AG04450 (cell line): Measurements from ENCODE around the gene LENG9. TPM values are rescaled to one million over a fixed set of nuclear protein-coding genes. Genes with fewer than 3 reads are reported as not detected.

Experiments
- CTCF ChIA-PET: fragments of 300-600, 350-600 bp; formaldehyde crosslinking; extraction: SDS; loops from one replicate; lab custom pipeline; 2022; ENCODE audit warnings: antibody characterized with exemption, inconsistent platforms; lab: Charles Lee
- POLR2A ChIA-PET: fragments of 350-600 bp; formaldehyde crosslinking; extraction: SDS; loops from one replicate; lab custom pipeline; 2021; ENCODE audit warnings: antibody characterized with exemption, inconsistent platforms; lab: Yijun Ruan, JAX
- DNase-seq: peaks from one replicate; pipeline ENCODE4 v3.0.0-alpha.2; 2011; ENCODE audit warnings: low read depth, low spot score
- H3K27ac ChIP-seq: one replicate; pipeline ENCODE4 v1.5.1; 2012; ENCODE audit warnings: low read depth, low read length, control low read depth
- H3K27me3 ChIP-seq: one replicate; pipeline ENCODE4 v1.6.0; 2012; ENCODE audit warnings: low read length; ENCODE audit not compliant: control insufficient read depth, insufficient read depth
- H3K4me3 ChIP-seq: 2 replicates; pipeline ENCODE4 v1.5.1; 2011; ENCODE audit warnings: mild to moderate bottlenecking, low read depth, low read length, control low read depth
- H3K9me3 ChIP-seq: 2 replicates; pipeline ENCODE4 v1.5.1; 2012; ENCODE audit warnings: low read length; ENCODE audit not compliant: control insufficient read depth, insufficient read depth
- polyA plus RNA-seq: library from polyadenylated mRNA; depleted of rRNA; stranded (reverse); fragments of >200 nt; gene quantifications from 2 replicates; pipeline ENCODE4 v1.2.3, GENCODE V29; 2011
- TF ChIP-seq, protein P1 (sequence below): IDR thresholded peaks from 2 replicates; pipeline ENCODE4 v1.5.1; 2011; ENCODE audit warnings: low read depth, low read length, control low read depth, inconsistent platforms

Gene LENG9
- polyA plus RNA-seq, 1 experiment: 0.63 TPM

DNA sequence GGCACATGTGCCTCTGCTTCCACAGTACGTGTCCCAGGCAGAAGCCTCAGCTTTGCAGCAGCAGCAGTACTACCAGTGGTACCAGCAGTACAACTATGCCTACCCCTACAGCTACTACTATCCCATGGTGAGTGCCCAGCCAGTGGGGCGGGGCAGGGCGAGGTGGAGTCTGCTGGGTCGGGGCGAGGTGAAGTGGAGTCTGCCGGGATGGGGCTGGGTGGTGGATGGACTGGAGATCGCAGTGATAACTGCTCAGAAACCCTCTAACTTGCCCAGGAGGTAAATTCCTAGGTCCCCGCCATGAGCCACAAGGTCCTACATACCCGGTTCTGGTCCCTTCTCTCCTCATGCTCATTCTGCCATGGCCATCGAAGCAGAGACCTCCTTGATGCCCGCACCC lies 11.0 kb downstream of the LENG9 start:
- Histone ChIP-seq H3K27me3 (no peaks in the 10 kb centered on the region), H3K4me3 (no peak overlapping the region), H3K9me3 (no peaks in the 10 kb centered on the region; the same call in 1 of the 2 replicates), H3K27ac (no peak overlapping the region)
- DNase-seq: no peak
- CTCF ChIA-PET: no interaction called here
- POLR2A ChIA-PET: no interaction called here
- TF ChIP-seq, protein P1, sequence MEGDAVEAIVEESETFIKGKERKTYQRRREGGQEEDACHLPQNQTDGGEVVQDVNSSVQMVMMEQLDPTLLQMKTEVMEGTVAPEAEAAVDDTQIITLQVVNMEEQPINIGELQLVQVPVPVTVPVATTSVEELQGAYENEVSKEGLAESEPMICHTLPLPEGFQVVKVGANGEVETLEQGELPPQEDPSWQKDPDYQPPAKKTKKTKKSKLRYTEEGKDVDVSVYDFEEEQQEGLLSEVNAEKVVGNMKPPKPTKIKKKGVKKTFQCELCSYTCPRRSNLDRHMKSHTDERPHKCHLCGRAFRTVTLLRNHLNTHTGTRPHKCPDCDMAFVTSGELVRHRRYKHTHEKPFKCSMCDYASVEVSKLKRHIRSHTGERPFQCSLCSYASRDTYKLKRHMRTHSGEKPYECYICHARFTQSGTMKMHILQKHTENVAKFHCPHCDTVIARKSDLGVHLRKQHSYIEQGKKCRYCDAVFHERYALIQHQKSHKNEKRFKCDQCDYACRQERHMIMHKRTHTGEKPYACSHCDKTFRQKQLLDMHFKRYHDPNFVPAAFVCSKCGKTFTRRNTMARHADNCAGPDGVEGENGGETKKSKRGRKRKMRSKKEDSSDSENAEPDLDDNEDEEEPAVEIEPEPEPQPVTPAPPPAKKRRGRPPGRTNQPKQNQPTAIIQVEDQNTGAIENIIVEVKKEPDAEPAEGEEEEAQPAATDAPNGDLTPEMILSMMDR: no peak

GRCh38 chr19:54451997-54452396 lies 11.6 kb downstream of the LENG9 start:
- Histone ChIP-seq H3K4me3 (no peak overlapping the region), H3K9me3 (no peaks in the 10 kb centered on the region; the same call in 1 of the 2 replicates), H3K27ac (no peak overlapping the region), H3K27me3 (no peaks in the 10 kb centered on the region)
- TF ChIP-seq, protein P1: no peak
- DNase-seq: no peak
- CTCF ChIA-PET: no interaction called here
- POLR2A ChIA-PET: interaction anchor here (4.6 kb wide), 1 partner anchor 9 kb away, joined by 87 read pairs; the partner anchor contains the start of gene LENG9

- H3K27ac ChIP-seq: no peak overlapping the region
- ChIA-PET CTCF (interaction anchor here (0.6 kb wide), 1 partner anchor 1198 kb away, joined by 3 read pairs; no protein-coding TSS in a partner anchor), POLR2A (interaction anchor here (4.6 kb wide), 1 partner anchor 9 kb away, joined by 87 read pairs; the partner anchor contains the start of gene LENG9)
- H3K4me3 ChIP-seq: peak overlapping the region; percentile 97; the same call in 1 of the 2 replicates
- no peaks in the 10 kb centered on the region for H3K27me3 ChIP-seq
- no peak for DNase-seq
- TF ChIP-seq, protein P1: no peak
- no peaks in the 10 kb centered on the region for H3K9me3 ChIP-seq
Observed at GRCh38 chr19:54451331-54451871, 12.2 kb downstream of the LENG9 start.

DNA sequence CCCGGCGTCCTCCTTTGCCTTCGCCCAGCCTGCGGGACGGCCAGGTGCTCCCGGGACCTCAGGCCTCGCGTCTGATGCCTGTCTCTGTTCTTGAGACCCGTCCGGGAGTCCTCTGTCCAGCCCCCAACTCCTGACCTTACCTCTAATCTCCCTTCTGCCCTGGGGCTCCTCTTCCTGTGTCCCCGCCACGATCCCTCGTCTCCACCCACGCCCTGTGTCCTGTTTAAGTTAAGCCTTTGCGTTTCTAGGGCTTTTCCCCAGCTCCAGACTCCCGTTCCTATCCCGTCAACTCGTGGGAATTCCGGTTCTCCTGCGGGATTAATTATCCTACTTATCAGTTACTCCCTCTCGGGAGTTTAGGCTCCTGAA lies 13.9 kb downstream of the LENG9 start:
- DNase-seq: no peak
- TF ChIP-seq, protein P1: no peak
- H3K27ac ChIP-seq: peak overlapping the region; percentile 97
- ChIA-PET CTCF (no interaction called here), POLR2A (interaction anchor here (4.6 kb wide), 1 partner anchor 11 kb away, joined by 87 read pairs; the partner anchor contains the start of gene LENG9)
- no peaks in the 10 kb centered on the region for H3K27me3 ChIP-seq
- peak overlapping the region; percentile 97 for H3K4me3 ChIP-seq
- H3K9me3 ChIP-seq: no peaks in the 10 kb centered on the region
